NT2/D1 (cell line): ENCODE results near the gene CAPN3.

ENCODE experiments used
- SUZ12 ChIP-seq: IDR thresholded peaks from 2 replicates; pipeline ENCODE4 v1.6.1; 2011; ENCODE audit not compliant: insufficient read length, insufficient read depth; ENCODE audit errors: extremely low read depth
- YY1 ChIP-seq: IDR thresholded peaks from 2 replicates; pipeline ENCODE4 v1.6.1; 2011; ENCODE audit not compliant: insufficient read length, insufficient read depth
- ZNF274 ChIP-seq: IDR thresholded peaks from 2 replicates; pipeline ENCODE4 v1.6.1; 2011; ENCODE audit warnings: mild to moderate bottlenecking, low read depth, low read length

DNA sequence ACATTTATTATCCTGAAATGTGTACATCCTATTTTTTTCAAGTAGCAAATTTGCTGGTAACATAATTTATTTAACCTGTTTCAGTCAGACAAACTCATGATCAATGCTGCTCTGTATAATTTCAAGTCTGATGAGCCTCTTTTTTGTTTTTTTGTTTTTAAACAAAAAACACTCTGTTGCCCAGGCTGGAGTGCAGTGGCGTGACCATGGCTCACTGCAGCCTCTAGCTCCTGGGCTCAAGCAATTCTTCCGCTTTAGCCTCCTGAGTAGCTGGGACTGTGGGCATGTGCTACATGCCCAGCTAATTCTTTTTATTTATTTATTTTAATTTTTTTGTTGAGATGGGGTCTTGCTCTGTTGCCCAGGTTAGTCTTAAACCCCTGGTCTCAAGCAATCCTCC, 40.1 kb upstream of the CAPN3 start:
- TF ChIP-seq YY1, result no peak
- TF ChIP-seq SUZ12, result no peak
- TF ChIP-seq ZNF274, result no peak
